DOHH2 (cell line): ENCODE results near the gene FMR1.

Experiments
- EZH2phosphoT487 ChIP-seq: fragments of 200-600 bp; sonication (generic); IDR thresholded peaks from 2 replicates; pipeline ENCODE4 v1.6.1; 2017; ENCODE audit warnings: borderline replicate concordance, mild to moderate bottlenecking, antibody characterized with exemption, low read length, moderate library complexity, mixed read lengths
- TF ChIP-seq, protein P1 (sequence below): fragments of 200-600 bp; sonication (generic); IDR thresholded peaks from one replicate; pipeline ENCODE4 v1.5.1; 2014; ENCODE audit warnings: antibody characterized with exemption, mild to moderate bottlenecking, low read depth, low read length; ENCODE audit not compliant: poor library complexity, severe bottlenecking

DNA sequence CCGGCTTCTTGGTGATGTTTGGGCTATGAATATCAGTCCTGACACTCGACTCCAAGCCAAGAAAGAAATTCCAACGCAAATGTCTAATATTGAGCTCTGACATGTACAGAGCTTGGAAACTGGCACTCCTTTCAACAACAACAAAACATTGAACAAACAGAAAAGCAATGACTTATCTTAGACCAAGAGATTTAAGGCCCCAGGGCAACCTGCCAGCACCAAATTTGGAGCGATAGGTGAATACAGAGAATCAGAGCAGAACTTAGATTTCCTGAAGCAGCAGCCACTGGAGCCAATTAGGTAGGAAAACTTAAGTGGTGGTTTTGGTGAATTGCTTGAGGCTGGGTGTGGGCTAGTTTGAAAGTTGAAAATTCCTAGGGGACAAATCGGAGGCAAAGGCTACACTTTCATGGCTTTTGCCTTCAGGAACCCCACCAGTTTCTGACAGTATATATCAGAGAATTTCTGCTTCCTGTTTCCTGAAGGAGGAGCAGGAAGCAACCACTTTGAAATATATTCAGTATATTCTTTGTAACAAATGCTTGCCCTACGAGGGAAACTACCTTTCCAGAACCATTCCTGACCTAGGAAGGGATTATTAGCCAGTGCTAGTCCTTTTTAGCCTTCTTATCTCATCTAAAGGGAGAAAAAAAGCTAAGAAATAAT, 10.1 kb upstream of the FMR1 start:
- TF ChIP-seq, protein P1, sequence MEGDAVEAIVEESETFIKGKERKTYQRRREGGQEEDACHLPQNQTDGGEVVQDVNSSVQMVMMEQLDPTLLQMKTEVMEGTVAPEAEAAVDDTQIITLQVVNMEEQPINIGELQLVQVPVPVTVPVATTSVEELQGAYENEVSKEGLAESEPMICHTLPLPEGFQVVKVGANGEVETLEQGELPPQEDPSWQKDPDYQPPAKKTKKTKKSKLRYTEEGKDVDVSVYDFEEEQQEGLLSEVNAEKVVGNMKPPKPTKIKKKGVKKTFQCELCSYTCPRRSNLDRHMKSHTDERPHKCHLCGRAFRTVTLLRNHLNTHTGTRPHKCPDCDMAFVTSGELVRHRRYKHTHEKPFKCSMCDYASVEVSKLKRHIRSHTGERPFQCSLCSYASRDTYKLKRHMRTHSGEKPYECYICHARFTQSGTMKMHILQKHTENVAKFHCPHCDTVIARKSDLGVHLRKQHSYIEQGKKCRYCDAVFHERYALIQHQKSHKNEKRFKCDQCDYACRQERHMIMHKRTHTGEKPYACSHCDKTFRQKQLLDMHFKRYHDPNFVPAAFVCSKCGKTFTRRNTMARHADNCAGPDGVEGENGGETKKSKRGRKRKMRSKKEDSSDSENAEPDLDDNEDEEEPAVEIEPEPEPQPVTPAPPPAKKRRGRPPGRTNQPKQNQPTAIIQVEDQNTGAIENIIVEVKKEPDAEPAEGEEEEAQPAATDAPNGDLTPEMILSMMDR: no peak
- no peak for TF ChIP-seq EZH2phosphoT487
